Kidney (tissue), 14 donors: ENCODE measurements around the gene RHOT2. TPM values are rescaled to one million over a fixed set of nuclear protein-coding genes. Genes with fewer than 3 reads are reported as not detected.

ENCODE experiments used
- DNase-seq, 5 donors: peaks; one replicate each; pipeline ENCODE4 v3.0.0-alpha.2; 2013 to 2020
- FAIRE-seq: peaks from 2 replicates; lab custom pipeline; 2012; peaks lifted over from hg19 to GRCh38; lab: Jason Lieb, UNC
- H3K27ac ChIP-seq, 2 donors: one replicate each; pipeline ENCODE4 v1.7.0; 2013; ENCODE audit warnings: low read depth in 2 of 2, low read length in 2 of 2, inconsistent platforms in 1 of 2
- H3K27me3 ChIP-seq: one replicate; pipeline ENCODE4 v1.7.1; 2013; ENCODE audit warnings: low read length, inconsistent platforms; ENCODE audit not compliant: control insufficient read depth, insufficient read depth
- H3K36me3 ChIP-seq, 3 donors: one replicate each; pipeline versions ENCODE4 v1.7.0 to v1.7.1; 2013; ENCODE audit warnings: low read length in 3 of 3, control low read depth in 1 of 3, inconsistent platforms in 1 of 3; ENCODE audit not compliant: insufficient read depth in 3 of 3, control insufficient read depth in 2 of 3
- H3K4me1 ChIP-seq, 3 donors: one replicate each; pipeline versions ENCODE4 v1.7.0 to v1.7.1; 2013; ENCODE audit warnings: low read length in 3 of 3, inconsistent platforms in 1 of 3, low read depth in 1 of 3; ENCODE audit not compliant: control insufficient read depth in 2 of 3, insufficient read depth in 2 of 3
- H3K4me3 ChIP-seq, 3 donors: one replicate each; pipeline versions ENCODE4 v1.7.0 to v1.8.1; 2013; ENCODE audit warnings: low read length in 3 of 3, control low read depth in 1 of 3, inconsistent platforms in 1 of 3
- H3K9ac ChIP-seq, 3 donors: one replicate each; pipeline versions ENCODE4 v1.7.0 to v1.7.1; 2013; ENCODE audit warnings: low read length in 3 of 3, control low read depth in 1 of 3, inconsistent platforms in 1 of 3
- H3K9me3 ChIP-seq, 3 donors: one replicate each; pipeline versions ENCODE4 v1.7.0 to v1.7.1; 2013; ENCODE audit warnings: low read length in 3 of 3, control low read depth in 1 of 3, inconsistent platforms in 1 of 3; ENCODE audit not compliant: control insufficient read depth in 2 of 3, insufficient read depth in 1 of 3
- intact Hi-C: fragments of 100-400 bp; cut with DNase I; formaldehyde crosslinking; loops from one replicate; pipeline ENCODE4 v1.11.1; 2022
- polyA plus RNA-seq: library from polyadenylated mRNA; stranded (reverse); fragments of 350-450 nt; fragmentation: Illumina TruSeq; extraction: RNeasy Lipid Tissue Mini Kit (QIAGEN cat#74804); gene quantifications from one replicate; pipeline ENCODE4 v1.2.3, GENCODE V29; 2014; ENCODE audit warnings: low read depth, low replicate concordance; ENCODE audit not compliant: insufficient read depth
- total RNA-seq: library from RNA; stranded (reverse); fragmentation: NEBNext Ultra II Directional; extraction: Animal tissue kit (Norgen Biotek cat#: 25700); gene quantifications from one replicate; pipeline ENCODE4 v1.2.1, GENCODE V29; 2021
- TF ChIP-seq, protein P1 (sequence below): IDR thresholded peaks from 3 replicates; pipeline ENCODE4 v1.5.1; 2012; ENCODE audit warnings: mild to moderate bottlenecking, moderate library complexity, borderline replicate concordance; ENCODE audit not compliant: insufficient read depth; ENCODE audit errors: extremely low read depth
- donor health status: control.
- donor health status: control.
- donor health status: control.
- donor health status: control.
- donor health status: control.
- donor health status: DM: yes; HTN: yes; CAD: no.
- donor health status: Normal renal cell carcinoma (clear cell type).

The RHOT2 gene
- total and polyA plus RNA-seq, 2 donors from 2014 or later: 90.5 to 117 TPM

DNA sequence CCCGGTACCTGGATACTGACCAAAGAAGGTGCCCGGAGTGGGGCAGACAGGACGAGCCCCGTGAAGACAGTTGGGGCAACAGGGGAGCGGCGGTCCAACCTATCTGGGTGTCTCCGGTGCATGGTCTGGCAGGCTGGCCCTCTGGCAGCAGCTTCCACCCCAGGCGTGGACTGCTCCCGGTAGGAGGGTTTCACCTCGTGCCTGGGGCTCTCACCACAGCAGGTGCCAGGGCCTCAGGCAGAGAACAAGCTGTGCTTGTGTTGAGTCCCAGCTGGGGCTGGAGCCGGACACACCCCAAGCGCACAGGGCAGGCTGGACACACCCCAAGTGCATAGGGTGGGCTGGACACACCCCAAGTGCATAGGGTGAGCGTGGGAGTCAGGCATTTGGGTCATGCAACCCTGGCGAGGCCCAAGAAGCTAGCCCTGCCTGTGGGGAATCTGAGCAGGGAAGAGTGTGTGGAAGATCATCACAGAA is 39.2 kb downstream of the RHOT2 start:
- peaks cover 0 to 2% (median 0%) of the 10 kb centered on the region in 3 donors for H3K4me1 ChIP-seq
- peaks cover 25% of the 10 kb centered on the region for H3K27me3 ChIP-seq
- TF ChIP-seq, protein P1, sequence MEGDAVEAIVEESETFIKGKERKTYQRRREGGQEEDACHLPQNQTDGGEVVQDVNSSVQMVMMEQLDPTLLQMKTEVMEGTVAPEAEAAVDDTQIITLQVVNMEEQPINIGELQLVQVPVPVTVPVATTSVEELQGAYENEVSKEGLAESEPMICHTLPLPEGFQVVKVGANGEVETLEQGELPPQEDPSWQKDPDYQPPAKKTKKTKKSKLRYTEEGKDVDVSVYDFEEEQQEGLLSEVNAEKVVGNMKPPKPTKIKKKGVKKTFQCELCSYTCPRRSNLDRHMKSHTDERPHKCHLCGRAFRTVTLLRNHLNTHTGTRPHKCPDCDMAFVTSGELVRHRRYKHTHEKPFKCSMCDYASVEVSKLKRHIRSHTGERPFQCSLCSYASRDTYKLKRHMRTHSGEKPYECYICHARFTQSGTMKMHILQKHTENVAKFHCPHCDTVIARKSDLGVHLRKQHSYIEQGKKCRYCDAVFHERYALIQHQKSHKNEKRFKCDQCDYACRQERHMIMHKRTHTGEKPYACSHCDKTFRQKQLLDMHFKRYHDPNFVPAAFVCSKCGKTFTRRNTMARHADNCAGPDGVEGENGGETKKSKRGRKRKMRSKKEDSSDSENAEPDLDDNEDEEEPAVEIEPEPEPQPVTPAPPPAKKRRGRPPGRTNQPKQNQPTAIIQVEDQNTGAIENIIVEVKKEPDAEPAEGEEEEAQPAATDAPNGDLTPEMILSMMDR: no peak
- DNase-seq (no peak), FAIRE-seq (no peak)
- intact Hi-C loops: no loop called here
- H3K9ac ChIP-seq: no peak overlapping the region
- no peak overlapping the region for H3K4me3 ChIP-seq
- H3K9me3 ChIP-seq: no peaks in the 10 kb centered on the region
- no peaks in the 10 kb centered on the region for H3K36me3 ChIP-seq
- no peak overlapping the region for H3K27ac ChIP-seq

DNA sequence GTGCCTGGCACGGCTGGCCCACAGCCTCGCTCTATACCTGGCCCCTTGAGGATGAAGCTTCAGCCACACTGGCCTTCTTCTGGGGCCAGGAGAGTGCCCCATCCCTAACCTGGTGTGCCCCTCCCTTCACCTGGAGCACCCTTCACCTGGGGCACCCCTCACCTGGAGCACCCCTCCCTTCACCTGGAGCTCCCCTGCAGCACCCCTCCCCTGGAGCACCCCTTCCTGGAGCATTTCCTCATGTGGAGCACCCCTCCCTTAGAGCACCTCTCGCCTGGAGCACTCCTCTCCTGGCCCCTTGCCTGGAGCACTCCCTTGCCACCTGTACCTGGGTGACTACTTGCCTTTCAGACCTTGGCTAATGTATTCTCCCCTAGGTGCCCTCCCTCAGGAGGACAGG is 40.1 kb downstream of the RHOT2 start:
- H3K9me3 ChIP-seq: no peaks in the 10 kb centered on the region
- no peak for FAIRE-seq
- no peak overlapping the region for H3K27ac ChIP-seq
- peaks cover 0 to 2% (median 0%) of the 10 kb centered on the region in 3 donors for H3K4me1 ChIP-seq
- TF ChIP-seq, protein P1: no peak
- no peak for DNase-seq
- no peaks in the 10 kb centered on the region for H3K36me3 ChIP-seq
- H3K9ac ChIP-seq: no peak overlapping the region
- peaks cover 16% of the 10 kb centered on the region for H3K27me3 ChIP-seq
- H3K4me3 ChIP-seq: no peak overlapping the region
- intact Hi-C loops: no loop called here

DNA sequence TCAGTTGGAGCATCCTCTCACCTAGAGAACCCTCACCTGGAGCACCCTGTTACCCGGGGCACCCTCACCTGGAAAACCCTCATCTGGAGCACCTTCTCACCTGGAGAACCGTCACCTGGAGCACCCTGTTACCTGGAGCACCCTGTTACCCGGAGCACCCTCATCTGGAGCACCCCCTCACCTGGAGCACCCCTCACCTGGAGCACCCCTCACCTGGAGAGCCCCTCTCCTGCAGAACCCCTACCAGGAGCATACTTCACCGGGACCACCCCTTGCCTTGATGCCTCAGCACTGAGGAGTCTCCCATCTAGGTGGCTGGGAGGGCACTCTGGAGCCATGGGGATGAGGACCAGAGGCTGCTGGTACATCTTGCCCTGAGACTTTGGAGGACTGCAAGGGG is 41.0 kb downstream of the RHOT2 start:
- Histone ChIP-seq H3K4me3 (no peak overlapping the region), H3K27ac (no peak overlapping the region), H3K36me3 (no peaks in the 10 kb centered on the region), H3K9me3 (no peaks in the 10 kb centered on the region), H3K27me3 (peaks cover 12% of the 10 kb centered on the region), H3K4me1 (peaks cover 0 to 2% (median 0%) of the 10 kb centered on the region in 3 donors), H3K9ac (no peak overlapping the region)
- TF ChIP-seq, protein P1: no peak
- DNase-seq: no peak
- intact Hi-C loops: no loop called here
- no peak for FAIRE-seq
